ENCODE results near the gene KYNU. TPM values are rescaled to one million over a fixed set of nuclear protein-coding genes. Genes with fewer than 3 reads are reported as not detected.
A peak's percentile ranks its signal among the peaks of the same experiment; 100 is the strongest.

Gene KYNU
- total and polyA plus RNA-seq, 2 of the 13 experiments (the other 11 are each of a cell fraction or from before 2014, with no cell fraction given) = 21.9 to 68.6 TPM

GRCh38 chr2:142877216-142877838 is at the start of gene KYNU (continued):
- peak; percentile 21; the same call in 1 of the 2 replicates for TF ChIP-seq ZHX2 (IDR thresholded peaks at IDR 0.05; ENCODE audit: low read depth)
- TF ChIP-seq ZHX2 (CRISPR knock-in tag; IDR thresholded peaks at IDR 0.05; ENCODE audit: borderline replicate concordance) = no peak
- peak; percentile 33; the same call in 1 of the 2 replicates for TF ChIP-seq SMYD3 (CRISPR knock-in tag; IDR thresholded peaks at IDR 0.05)
- TF ChIP-seq SIN3A (IDR thresholded peaks at IDR 0.05; ENCODE audit: borderline replicate concordance, low read depth, low read length) = peak; percentile 86
- TF ChIP-seq YY1 (IDR thresholded peaks at IDR 0.05; ENCODE audit: insufficient read depth, insufficient replicate concordance, low read depth, low read length) = peak; percentile 67
- TF ChIP-seq SALL1 (CRISPR knock-in tag; IDR thresholded peaks at IDR 0.05) = peak; percentile 47; the same call in 1 of the 2 replicates
- 0 out of 2 replicates have a peak, but pooled peaks have one; percentile 31 for TF ChIP-seq ZSCAN9 (CRISPR knock-in tag; IDR thresholded peaks at IDR 0.05; ENCODE audit: borderline replicate concordance)
- TF ChIP-seq CBX2 (IDR thresholded peaks at IDR 0.05; ENCODE audit: low read depth, low read length) = no peak
- TF ChIP-seq CBX2 (CRISPR knock-in tag; IDR thresholded peaks at IDR 0.05; ENCODE audit: low read depth) = no peak
- peak; percentile 61 for TF ChIP-seq DRAP1 (CRISPR knock-in tag; IDR thresholded peaks at IDR 0.05)

Measured in HepG2 (cell line).